AG04449 (cell line): ENCODE results near the gene GNAO1.
"Not testable (repeated sequence)": the region's sequence is repeated elsewhere in the genome, so short reads cannot be mapped to it uniquely, and the experiment has no call there.

Source experiments
- CTCF ChIA-PET: fragments of 350-600 bp; formaldehyde crosslinking; extraction: SDS; loops from one replicate; lab custom pipeline; 2021; ENCODE audit warnings: antibody characterized with exemption; lab: Yijun Ruan, JAX
- POLR2A ChIA-PET: fragments of 400-600, 350-600 bp; formaldehyde crosslinking; extraction: SDS; loops from one replicate; lab custom pipeline; 2020; ENCODE audit warnings: antibody characterized with exemption, inconsistent platforms; lab: Yijun Ruan, JAX
- DNase-seq: peaks from one replicate; pipeline ENCODE4 v3.0.0-alpha.2; 2010; ENCODE audit warnings: low read depth, low spot score
- H3K4me3 ChIP-seq: 2 replicates; pipeline ENCODE4 v1.5.1; 2011; ENCODE audit warnings: low read depth, mild to moderate bottlenecking, control low read depth, low read length
- TF ChIP-seq, protein P1 (sequence below): IDR thresholded peaks from one replicate; pipeline ENCODE4 v1.5.1; 2011; ENCODE audit warnings: mild to moderate bottlenecking, moderate library complexity, low read length, control low read depth, inconsistent platforms; ENCODE audit not compliant: insufficient read depth; ENCODE audit errors: missing control alignments

The GNAO1 gene

GRCh38 chr16:56370875-56371659, 179.8 kb downstream of the GNAO1 start:
- CTCF ChIA-PET: interaction anchor here (0.9 to 7.1 kb wide), 5 partner anchors 9 to 17 kb away, joined by 3 to 49 read pairs (median 4); no protein-coding TSS in a partner anchor
- no peak for DNase-seq
- TF ChIP-seq, protein P1, sequence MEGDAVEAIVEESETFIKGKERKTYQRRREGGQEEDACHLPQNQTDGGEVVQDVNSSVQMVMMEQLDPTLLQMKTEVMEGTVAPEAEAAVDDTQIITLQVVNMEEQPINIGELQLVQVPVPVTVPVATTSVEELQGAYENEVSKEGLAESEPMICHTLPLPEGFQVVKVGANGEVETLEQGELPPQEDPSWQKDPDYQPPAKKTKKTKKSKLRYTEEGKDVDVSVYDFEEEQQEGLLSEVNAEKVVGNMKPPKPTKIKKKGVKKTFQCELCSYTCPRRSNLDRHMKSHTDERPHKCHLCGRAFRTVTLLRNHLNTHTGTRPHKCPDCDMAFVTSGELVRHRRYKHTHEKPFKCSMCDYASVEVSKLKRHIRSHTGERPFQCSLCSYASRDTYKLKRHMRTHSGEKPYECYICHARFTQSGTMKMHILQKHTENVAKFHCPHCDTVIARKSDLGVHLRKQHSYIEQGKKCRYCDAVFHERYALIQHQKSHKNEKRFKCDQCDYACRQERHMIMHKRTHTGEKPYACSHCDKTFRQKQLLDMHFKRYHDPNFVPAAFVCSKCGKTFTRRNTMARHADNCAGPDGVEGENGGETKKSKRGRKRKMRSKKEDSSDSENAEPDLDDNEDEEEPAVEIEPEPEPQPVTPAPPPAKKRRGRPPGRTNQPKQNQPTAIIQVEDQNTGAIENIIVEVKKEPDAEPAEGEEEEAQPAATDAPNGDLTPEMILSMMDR: no peak
- H3K4me3 ChIP-seq: no peak overlapping the region
- POLR2A ChIA-PET: interaction anchor here (1.1 kb wide), 1 partner anchor 14 kb away, joined by 3 read pairs; no protein-coding TSS in a partner anchor

DNA sequence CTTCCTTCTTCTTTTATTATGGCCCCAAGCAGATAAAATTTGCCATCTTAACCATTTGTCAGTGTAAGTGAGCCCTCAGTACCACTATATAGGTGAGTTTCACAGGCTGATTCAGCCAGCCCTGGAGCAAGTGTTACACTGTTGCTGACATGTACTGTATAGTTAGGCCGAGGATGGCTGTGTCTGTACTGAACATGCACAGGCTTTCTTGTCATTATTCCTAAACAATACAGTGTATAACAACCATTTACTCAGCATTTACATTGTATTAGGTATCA, 180.3 kb downstream of the GNAO1 start:
- ChIA-PET CTCF (interaction anchor here (1.4 to 1.5 kb wide), 2 partner anchors 10 to 12 kb away, joined by 4 read pairs; no protein-coding TSS in a partner anchor), POLR2A (no interaction called here)
- TF ChIP-seq, protein P1: no peak
- no peak for DNase-seq
- H3K4me3 ChIP-seq: no peak overlapping the region

- DNase-seq: no peak
- ChIA-PET CTCF (interaction anchor here (1.4 kb wide), 1 partner anchor 12 kb away, joined by 4 read pairs; no protein-coding TSS in a partner anchor), POLR2A (no interaction called here)
- TF ChIP-seq, protein P1: no peak
- no peak overlapping the region for H3K4me3 ChIP-seq
Measured at GRCh38 chr16:56372013-56372634, 180.8 kb downstream of the GNAO1 start.

GRCh38 chr16:56373003-56373402, 181.7 kb downstream of the GNAO1 start:
- CTCF ChIA-PET: no interaction called here

GRCh38 chr16:56375792-56376191, 184.5 kb downstream of the GNAO1 start:
- H3K4me3 ChIP-seq, DNase-seq, POLR2A ChIA-PET: not testable (repeated sequence)
- CTCF ChIA-PET: interaction anchor here (1.1 kb wide), 1 partner anchor 18 kb away, joined by 5 read pairs; no protein-coding TSS in a partner anchor

More at GRCh38 chr16:56373003-56373402, 181.7 kb downstream of the GNAO1 start:
- H3K4me3 ChIP-seq: no peak overlapping the region
- no peak for DNase-seq
- POLR2A ChIA-PET: no interaction called here
- TF ChIP-seq, protein P1: no peak

GRCh38 chr16:56379044-56379443, 187.8 kb downstream of the GNAO1 start:
- DNase-seq, H3K4me3 ChIP-seq, POLR2A ChIA-PET: not testable (repeated sequence)
- CTCF ChIA-PET: interaction anchor here (1.0 kb wide), 1 partner anchor 23 kb away, joined by 4 read pairs; no protein-coding TSS in a partner anchor

- DNase-seq, POLR2A ChIA-PET, H3K4me3 ChIP-seq: not testable (repeated sequence)
- CTCF ChIA-PET: interaction anchor here (1.7 kb wide), 1 partner anchor 25 kb away, joined by 4 read pairs; no protein-coding TSS in a partner anchor
Measured at GRCh38 chr16:56380778-56381485, 189.6 kb downstream of the GNAO1 start.
